ENCODE measurements around the gene CACYBP. TPM values are rescaled to one million over a fixed set of nuclear protein-coding genes. Genes with fewer than 3 reads are reported as not detected.
"Not testable (repeated sequence)": the region's sequence is repeated elsewhere in the genome, so short reads cannot be mapped to it uniquely, and the experiment has no call there.

The CACYBP gene
- total and polyA plus RNA-seq, 2 of the 13 experiments (the other 11 are each of a cell fraction or from before 2014, with no cell fraction given) = 18.4 to 183 TPM

DNA sequence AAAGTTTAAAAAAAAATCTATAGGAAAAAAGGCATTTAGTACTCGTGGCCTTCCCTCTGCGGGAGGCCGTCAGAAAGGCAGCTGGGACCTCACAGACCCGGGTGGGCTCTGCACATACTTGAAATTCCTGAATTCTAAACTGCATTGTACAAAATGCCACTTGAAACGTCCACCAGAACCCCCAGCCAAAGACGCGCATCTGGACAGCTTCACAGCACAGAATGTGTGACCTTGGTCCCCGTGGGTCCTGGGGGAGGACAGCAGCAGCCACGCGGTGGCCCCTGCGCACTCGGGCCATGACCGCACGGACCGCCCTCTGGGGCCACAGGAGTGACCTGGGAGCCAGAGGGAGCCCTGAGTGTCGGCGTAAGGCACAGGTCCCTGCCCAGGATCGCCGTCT, 44.1 kb downstream of the CACYBP start:
- H3K4me3 ChIP-seq (replicated peaks in 1 of 3; ENCODE audit: insufficient read depth in 1 of 3, low read depth in 2 of 3, low read length in 3 of 3) = no peak overlapping the region
- FAIRE-seq (no peak), ATAC-seq (no peak), DNase-seq (ENCODE audit: low spot score) (no peak)
- peaks cover 14% of the 10 kb centered on the region for H3K4me1 ChIP-seq (ENCODE audit: insufficient read depth, low read length)
- no peaks in the 10 kb centered on the region for H3K9me3 ChIP-seq (ENCODE audit: low read length)
- H3K36me3 ChIP-seq (replicated peaks in 1 of 2; ENCODE audit: control insufficient read depth in 1 of 2, insufficient read depth in 2 of 2, low read length in 2 of 2) = no peaks in the 10 kb centered on the region
- H3K27me3 ChIP-seq (ENCODE audit: control insufficient read depth in 1 of 2, insufficient read depth in 2 of 2, low read length in 2 of 2) = no peaks in the 10 kb centered on the region
- POLR2A ChIA-PET = no interaction called here
- no peak overlapping the region for H3K9ac ChIP-seq (ENCODE audit: insufficient read depth, low read depth, low read length)
- H3K79me2 ChIP-seq (ENCODE audit: insufficient read depth, low read length) = no peaks in the 10 kb centered on the region
- no peaks in the 10 kb centered on the region for H4K20me1 ChIP-seq (ENCODE audit: insufficient read depth, low read length)
- WGBS (ENCODE audit: low lambda C conversion rate) = 45% methylated on average over 13 of the region's 19 CpGs
- H2AFZ ChIP-seq (ENCODE audit: low read length) = no peak overlapping the region
- no TSS peak for BruUV-seq (replicated peaks)
- H3K27ac ChIP-seq (ENCODE audit: extremely low read length, insufficient read depth, low read length) = no peak overlapping the region
- in situ Hi-C loops (cut with HindIII; ENCODE audit: extremely low pct_ligation_motif_present, low pct_unique_long_range_greater_than_20kb) (loop anchor here (5.0 kb wide), 1 partner anchor 73 kb away; no protein-coding TSS in a partner anchor), intact Hi-C loops (cut with micrococcal nuclease; ENCODE audit: unreplicated experiment) (no loop called here)
- TF ChIP-seq CHD4 (IDR thresholded peaks at IDR 0.05; ENCODE audit: borderline replicate concordance, low read length) (no peak), MAZ (IDR thresholded peaks at IDR 0.05; ENCODE audit: borderline replicate concordance, low read depth, low read length) (no peak), MAZ (CRISPR knock-in tag; IDR thresholded peaks at IDR 0.05; ENCODE audit: low read depth) (no peak)
- no peak overlapping the region for H3K4me2 ChIP-seq (ENCODE audit: low read depth, low read length)
- CTCF ChIA-PET (ENCODE audit: low intra/inter-chr PET ratio, low total read pairs) = no interaction called here

DNA sequence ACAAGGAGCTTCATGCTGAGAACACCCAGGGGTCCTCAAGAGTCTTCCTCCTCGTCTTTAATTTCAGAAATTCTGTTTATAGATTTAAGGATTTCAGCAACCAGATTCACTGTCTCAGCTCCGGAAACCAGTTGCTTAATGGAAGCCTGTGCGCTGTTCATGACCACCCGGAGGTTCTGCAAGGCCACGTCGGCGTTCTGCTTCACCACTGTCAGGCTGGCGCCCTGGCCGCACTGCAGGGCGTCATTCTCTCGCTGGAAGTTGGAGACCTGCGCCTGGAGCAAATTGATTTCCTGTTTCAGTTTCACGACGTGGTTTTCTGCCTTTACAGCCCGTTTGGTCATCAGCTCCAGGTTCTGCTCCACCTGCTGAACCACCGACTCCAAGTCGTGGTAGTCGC, 44.8 kb downstream of the CACYBP start:
- H3K4me2 ChIP-seq (ENCODE audit: low read depth, low read length); H2AFZ ChIP-seq (ENCODE audit: low read length); CTCF ChIA-PET (ENCODE audit: low intra/inter-chr PET ratio, low total read pairs); H3K27me3 ChIP-seq (ENCODE audit: control insufficient read depth in 1 of 2, insufficient read depth in 2 of 2, low read length in 2 of 2); FAIRE-seq; H3K9ac ChIP-seq (ENCODE audit: insufficient read depth, low read depth, low read length); H3K79me2 ChIP-seq (ENCODE audit: insufficient read depth, low read length); H4K20me1 ChIP-seq (ENCODE audit: insufficient read depth, low read length); DNase-seq (ENCODE audit: low spot score); H3K9me3 ChIP-seq (ENCODE audit: low read length); intact Hi-C loops (cut with micrococcal nuclease; ENCODE audit: unreplicated experiment); BruUV-seq (replicated peaks); ATAC-seq; POLR2A ChIA-PET; H3K36me3 ChIP-seq (replicated peaks in 1 of 2; ENCODE audit: control insufficient read depth in 1 of 2, insufficient read depth in 2 of 2, low read length in 2 of 2); H3K4me3 ChIP-seq (replicated peaks in 1 of 3; ENCODE audit: insufficient read depth in 1 of 3, low read depth in 2 of 3, low read length in 3 of 3); H3K27ac ChIP-seq (ENCODE audit: extremely low read length, insufficient read depth, low read length): not testable (repeated sequence)
- WGBS (ENCODE audit: low lambda C conversion rate) = 78% methylated on average over 18 of the region's 18 CpGs
- peaks cover 14% of the 10 kb centered on the region for H3K4me1 ChIP-seq (ENCODE audit: insufficient read depth, low read length)
- in situ Hi-C loops (cut with HindIII; ENCODE audit: extremely low pct_ligation_motif_present, low pct_unique_long_range_greater_than_20kb) = loop anchor here (5.0 kb wide), 1 partner anchor 73 kb away; no protein-coding TSS in a partner anchor

Data from HepG2 (cell line).